ENCODE data around the gene FUT7.

GRCh38 chr9:137014166-137014565, 17.7 kb downstream of the FUT7 start:
- TF ChIP-seq EZH2 (IDR thresholded peaks at IDR 0.05; ENCODE audit: borderline replicate concordance, low read depth, low read length, poor library complexity, severe bottlenecking): no peak
- TF ChIP-seq, protein P1, sequence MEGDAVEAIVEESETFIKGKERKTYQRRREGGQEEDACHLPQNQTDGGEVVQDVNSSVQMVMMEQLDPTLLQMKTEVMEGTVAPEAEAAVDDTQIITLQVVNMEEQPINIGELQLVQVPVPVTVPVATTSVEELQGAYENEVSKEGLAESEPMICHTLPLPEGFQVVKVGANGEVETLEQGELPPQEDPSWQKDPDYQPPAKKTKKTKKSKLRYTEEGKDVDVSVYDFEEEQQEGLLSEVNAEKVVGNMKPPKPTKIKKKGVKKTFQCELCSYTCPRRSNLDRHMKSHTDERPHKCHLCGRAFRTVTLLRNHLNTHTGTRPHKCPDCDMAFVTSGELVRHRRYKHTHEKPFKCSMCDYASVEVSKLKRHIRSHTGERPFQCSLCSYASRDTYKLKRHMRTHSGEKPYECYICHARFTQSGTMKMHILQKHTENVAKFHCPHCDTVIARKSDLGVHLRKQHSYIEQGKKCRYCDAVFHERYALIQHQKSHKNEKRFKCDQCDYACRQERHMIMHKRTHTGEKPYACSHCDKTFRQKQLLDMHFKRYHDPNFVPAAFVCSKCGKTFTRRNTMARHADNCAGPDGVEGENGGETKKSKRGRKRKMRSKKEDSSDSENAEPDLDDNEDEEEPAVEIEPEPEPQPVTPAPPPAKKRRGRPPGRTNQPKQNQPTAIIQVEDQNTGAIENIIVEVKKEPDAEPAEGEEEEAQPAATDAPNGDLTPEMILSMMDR (conservative IDR thresholded peaks at IDR 0.05; ENCODE audit: low read depth, low read length): no peak
